HK-2 (cell line): ENCODE results near the gene ARHGAP5.

Experiments
- DNase-seq: peaks from one replicate; pipeline ENCODE4 v3.0.0-alpha.2; 2018; ENCODE audit not compliant: unreplicated experiment

The ARHGAP5 gene

DNA sequence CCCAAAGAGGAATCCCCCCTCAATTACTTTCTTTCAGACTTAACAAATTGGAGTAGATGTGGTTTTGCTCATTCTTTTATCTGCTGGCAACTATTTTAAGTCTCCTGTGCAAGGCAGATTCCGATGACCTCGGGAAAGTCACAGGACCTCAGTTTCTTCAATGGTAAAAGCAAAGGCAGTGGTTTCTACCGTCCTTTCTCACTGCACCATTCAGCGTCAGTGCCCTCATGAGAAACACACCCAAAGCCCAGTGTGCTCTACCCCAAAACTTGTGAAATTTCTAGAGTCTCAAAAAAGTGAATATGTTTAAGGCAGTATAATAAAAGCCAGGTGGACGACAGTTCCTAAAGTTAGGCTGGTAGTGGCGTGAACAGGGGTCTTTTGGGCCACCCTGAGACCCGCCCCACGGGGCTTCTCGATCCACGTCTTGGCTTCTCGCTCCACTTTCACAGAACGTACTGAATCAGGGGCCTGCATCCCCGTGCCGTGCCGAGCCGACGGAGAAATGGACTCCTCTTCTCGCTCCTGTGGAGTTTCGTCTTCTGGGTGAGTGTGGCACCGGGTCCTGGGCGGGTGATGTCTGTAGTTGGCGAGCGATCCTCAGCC, 1.3 kb upstream of the ARHGAP5 start:
- no peak for DNase-seq

- peak; percentile 95 for DNase-seq
Observed at GRCh38 chr14:32076278-32077080, 625 bp upstream of the ARHGAP5 start.

DNA sequence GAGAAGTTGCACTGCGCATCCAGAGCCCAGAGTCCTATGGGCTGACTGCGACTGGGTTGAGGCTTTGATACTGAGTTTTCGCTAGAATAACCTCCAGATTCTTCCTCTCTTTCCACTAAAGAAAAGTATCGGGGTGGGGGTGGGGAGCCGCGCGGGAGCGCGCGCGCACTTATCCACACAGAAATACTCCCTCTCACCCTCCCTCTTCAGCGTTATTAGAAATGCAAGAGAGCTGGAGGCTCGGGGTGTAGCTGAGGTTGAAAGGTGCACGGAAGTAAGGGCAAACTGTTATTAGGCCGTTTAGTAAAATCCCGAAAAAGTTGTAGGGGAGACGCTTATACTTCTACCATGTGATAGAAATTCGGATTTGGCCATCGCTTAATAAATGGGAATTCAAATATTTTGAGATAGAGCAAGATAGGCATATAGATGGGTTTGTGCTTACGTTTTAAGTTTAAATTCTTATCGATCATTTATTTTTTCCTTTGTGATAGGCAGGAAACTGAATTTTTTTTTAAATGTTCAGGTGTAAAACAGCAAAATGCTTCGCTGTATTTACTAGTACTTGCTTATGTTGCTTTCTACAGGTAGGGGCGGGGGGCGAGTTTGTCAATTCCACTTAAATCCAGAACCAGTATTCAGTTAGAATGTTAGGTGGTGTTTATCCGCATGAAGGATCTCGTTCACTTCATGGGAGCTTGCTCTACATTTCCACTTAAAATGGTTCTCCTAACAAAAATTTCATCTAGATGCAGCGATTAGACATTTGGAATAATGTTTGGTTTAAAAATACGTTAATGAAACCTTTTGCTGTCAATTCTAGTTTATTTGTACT, 1.1 kb downstream of the ARHGAP5 start:
- peak; percentile 38 for DNase-seq

DNA sequence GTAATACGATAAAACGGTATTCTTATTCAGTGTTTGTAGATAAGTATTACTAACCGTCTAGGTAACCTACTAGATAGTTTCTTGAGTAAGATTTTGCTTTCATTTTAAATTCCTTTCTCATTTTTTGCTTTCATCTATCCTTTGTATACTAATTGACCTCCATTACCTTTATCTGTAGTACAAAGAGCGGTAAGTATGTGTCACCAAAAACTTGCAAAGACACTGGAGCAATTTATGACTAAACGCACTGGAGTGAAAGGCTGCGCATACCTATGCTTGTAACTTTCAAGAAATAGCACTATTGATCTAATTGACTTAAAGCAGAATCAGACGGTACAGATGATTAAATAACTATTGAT, 1.7 kb downstream of the ARHGAP5 start:
- no peak for DNase-seq

DNA sequence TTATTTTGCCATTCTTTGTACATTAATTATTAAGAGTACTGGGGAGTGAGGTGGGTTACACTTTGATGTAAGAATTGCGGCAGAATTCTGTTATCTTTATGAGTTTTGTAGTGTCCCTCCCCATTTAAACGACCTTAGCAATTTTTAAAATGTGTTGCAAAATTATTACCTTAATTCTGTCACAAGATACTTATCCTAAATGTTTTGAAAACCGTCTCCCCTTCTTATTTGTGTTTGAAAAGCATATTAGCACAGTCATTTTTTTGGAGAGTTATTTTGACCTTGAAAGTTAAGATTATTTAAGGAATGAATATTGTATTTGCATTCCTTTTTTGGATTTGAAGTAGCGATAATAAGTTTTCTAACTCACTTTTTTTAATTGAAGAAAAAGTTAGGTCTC, 2.2 kb downstream of the ARHGAP5 start:
- no peak for DNase-seq

GRCh38 chr14:32080001-32080510, 3.0 kb downstream of the ARHGAP5 start:
- DNase-seq, result no peak

- DNase-seq, result no peak
Observed at GRCh38 chr14:32081901-32082300, 4.8 kb downstream of the ARHGAP5 start.

DNA sequence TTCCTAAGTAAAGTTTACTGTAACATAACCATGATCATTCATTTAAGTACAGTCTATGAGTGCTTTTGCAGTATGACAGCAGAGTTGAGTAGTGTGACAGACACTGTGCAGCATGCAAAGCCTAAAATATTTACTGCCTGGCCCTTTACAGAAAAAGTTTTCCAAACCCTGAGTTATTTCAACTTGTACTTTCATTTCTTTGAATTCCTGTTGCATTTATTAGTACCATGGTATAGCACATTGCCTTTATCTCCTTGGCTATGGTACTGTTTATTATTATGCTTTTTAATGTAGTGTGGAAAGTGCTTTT, 6.2 kb downstream of the ARHGAP5 start:
- DNase-seq, result no peak

- DNase-seq, result no peak
Observed at GRCh38 chr14:32083789-32084188, 6.7 kb downstream of the ARHGAP5 start.

GRCh38 chr14:32085182-32085844, 8.2 kb downstream of the ARHGAP5 start:
- no peak for DNase-seq

- DNase-seq, result no peak
Observed at GRCh38 chr14:32085845-32086383, 8.8 kb downstream of the ARHGAP5 start.

DNA sequence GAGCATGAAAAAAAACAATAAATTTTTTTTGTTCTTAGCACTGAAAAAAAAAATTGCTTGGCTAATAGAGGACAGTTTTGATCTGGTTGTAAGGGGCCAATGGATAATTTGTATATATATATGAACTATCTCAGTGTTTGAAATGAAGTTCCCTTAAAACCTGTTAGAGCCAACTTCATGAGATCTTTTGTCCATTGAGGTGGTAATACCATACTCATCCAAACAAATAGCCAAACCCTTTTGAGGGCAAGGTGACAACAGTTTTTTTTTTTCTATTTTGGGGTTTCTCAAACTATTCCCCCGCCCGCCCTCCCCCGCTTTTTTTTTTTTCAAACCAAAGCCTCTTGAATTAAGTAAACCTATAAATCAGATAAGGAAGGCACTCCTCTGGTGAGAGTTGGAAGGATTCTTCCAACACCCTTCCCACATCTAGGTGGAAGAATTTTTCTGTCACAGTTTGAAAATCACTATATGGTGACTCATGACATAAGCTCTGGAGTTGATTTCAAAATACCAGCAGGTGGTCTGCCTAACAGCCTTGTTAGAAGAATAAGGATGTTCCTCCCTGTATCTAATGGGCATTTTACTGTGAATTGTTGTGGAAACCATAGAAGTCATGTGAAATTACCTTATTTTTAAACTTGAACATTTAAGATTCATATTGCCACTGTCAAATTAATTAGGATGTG, 10.2 kb downstream of the ARHGAP5 start:
- DNase-seq, result no peak

- no peak for DNase-seq
Observed at GRCh38 chr14:32087907-32088306, 10.8 kb downstream of the ARHGAP5 start.

DNA sequence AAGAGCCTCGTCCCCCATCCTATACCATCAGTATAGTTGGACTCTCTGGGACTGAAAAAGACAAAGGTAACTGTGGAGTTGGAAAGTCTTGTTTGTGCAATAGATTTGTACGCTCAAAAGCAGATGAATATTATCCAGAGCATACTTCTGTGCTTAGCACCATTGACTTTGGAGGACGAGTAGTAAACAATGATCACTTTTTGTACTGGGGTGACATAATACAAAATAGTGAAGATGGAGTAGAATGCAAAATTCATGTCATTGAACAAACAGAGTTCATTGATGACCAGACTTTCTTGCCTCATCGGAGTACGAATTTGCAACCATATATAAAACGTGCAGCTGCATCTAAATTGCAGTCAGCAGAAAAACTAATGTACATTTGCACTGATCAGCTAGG, 13.6 kb downstream of the ARHGAP5 start:
- DNase-seq, result no peak

DNA sequence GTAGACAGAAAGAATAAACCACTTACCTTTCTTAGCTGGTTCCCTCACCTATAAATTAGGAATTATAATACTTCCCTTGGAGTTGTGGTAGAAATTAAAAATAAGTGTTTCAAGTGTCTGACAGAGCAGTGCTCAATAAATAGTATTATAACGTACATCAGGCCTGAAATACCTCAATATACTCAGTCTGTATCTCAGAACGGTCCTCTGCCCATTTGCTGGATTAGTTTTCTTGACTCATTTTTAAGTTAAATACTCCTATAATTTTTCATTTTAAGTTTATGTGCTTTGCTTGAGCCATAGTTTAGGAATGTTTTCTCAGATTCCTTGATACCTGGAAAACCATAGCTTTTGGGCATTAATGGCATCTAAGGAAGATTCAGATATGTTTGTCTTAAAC, 22.4 kb downstream of the ARHGAP5 start:
- no peak for DNase-seq

DNA sequence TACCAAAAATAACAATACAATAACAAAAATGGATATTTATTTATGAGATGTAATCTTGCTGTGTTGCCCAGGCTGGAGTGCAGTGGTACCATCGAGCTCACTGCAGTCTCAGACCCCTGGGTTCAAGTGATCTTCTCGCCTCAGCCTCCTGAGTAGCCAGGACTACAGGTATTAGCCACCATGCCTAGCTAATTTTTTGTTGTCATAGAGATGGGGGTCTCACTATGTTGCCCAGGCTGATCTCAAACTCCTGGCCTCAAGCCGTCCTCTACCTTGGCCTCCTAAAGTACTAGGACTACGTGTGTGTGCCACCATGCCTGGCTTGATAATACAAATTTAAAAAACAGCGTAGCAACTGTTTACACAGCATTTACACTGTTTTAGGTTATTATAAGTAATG, 23.1 kb downstream of the ARHGAP5 start:
- DNase-seq, result no peak

- DNase-seq, result no peak
Observed at GRCh38 chr14:32102152-32102787, 25.2 kb downstream of the ARHGAP5 start.

GRCh38 chr14:32102968-32103367, 25.9 kb downstream of the ARHGAP5 start:
- no peak for DNase-seq

DNA sequence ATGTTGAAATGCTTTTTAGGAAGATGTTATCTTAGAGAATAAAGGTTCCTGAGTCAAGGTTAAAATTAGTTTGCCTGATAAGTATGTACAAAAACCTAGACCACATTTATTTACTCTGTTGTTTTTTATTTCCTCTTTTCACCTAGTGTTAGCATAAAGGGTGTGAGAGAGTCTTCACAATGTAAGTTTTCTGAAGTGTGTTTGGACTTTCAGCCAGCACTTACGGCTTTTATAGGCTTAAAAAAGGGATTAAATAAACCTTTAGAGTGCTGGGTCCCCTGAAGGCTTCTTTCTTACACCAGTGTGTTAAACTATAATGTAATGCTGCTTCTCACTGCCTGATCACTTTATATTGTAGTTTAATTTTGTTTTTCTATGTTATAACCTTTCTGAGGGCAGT, 27.2 kb downstream of the ARHGAP5 start:
- DNase-seq, result no peak

DNA sequence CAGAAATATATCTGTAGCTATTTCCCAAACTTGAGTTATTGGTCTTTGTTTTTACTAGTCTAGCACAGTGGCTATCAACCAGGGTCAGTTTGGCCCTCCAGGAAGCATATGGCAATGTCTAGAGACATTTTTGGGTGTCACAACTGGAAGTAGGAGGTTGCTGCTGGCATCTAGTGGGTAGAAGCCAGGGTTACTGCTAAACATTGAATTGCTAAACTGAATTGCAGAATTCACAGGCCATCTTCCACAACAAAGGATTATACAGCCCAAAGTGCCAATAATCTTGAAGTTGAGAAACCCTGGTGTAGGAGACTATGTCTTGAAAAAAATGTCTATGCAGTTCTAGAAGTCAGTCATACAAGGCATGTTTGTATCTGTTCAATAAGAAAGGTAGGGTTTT, 27.7 kb downstream of the ARHGAP5 start:
- DNase-seq, result no peak
